HG03175 (cell line): ENCODE measurements around the gene MBNL1.
"Not testable (repeated sequence)": the region's sequence is repeated elsewhere in the genome, so short reads cannot be mapped to it uniquely, and the experiment has no call there.

Experiments
- ATAC-seq: cut with Tn5 transposase; IDR thresholded peaks from one replicate; pipeline ENCODE4 v1.9.1; 2021; ENCODE audit warnings: mild to moderate bottlenecking, moderate library complexity; ENCODE audit not compliant: unreplicated experiment

The MBNL1 gene

GRCh38 chr3:152436707-152437590 lies 168.2 kb downstream of the MBNL1 start:
- ATAC-seq = no peak

- no peak for ATAC-seq
These were observed 169.5 kb downstream of the MBNL1 start for GRCh38 chr3:152438181-152438580.

GRCh38 chr3:152438706-152439105 lies 170.0 kb downstream of the MBNL1 start:
- ATAC-seq = no peak

- ATAC-seq = not testable (repeated sequence)
These were observed 171.5 kb downstream of the MBNL1 start for GRCh38 chr3:152440243-152440642.

GRCh38 chr3:152443212-152444023 lies 174.7 kb downstream of the MBNL1 start:
- no peak for ATAC-seq

GRCh38 chr3:152444029-152444641 lies 175.4 kb downstream of the MBNL1 start:
- no peak for ATAC-seq

GRCh38 chr3:152445212-152445611 lies 176.5 kb downstream of the MBNL1 start:
- ATAC-seq = no peak

GRCh38 chr3:152446495-152446894 lies 177.8 kb downstream of the MBNL1 start:
- ATAC-seq = no peak

- no peak for ATAC-seq
These were observed 178.8 kb downstream of the MBNL1 start for GRCh38 chr3:152447511-152447910.

- ATAC-seq = no peak
These were observed 179.4 kb downstream of the MBNL1 start for GRCh38 chr3:152448091-152448490.

- ATAC-seq = no peak
These were observed 183.6 kb downstream of the MBNL1 start for GRCh38 chr3:152452318-152452717.

- ATAC-seq = no peak
These were observed 185.5 kb downstream of the MBNL1 start for GRCh38 chr3:152454076-152454875.

GRCh38 chr3:152455989-152456388 lies 187.3 kb downstream of the MBNL1 start:
- ATAC-seq = no peak

- no peak for ATAC-seq
These were observed 189.0 kb downstream of the MBNL1 start for GRCh38 chr3:152457500-152458375.

GRCh38 chr3:152458376-152459117 lies 189.8 kb downstream of the MBNL1 start:
- no peak for ATAC-seq

GRCh38 chr3:152459118-152459515 lies 190.4 kb downstream of the MBNL1 start:
- ATAC-seq = no peak

GRCh38 chr3:152459572-152459971 lies 190.8 kb downstream of the MBNL1 start:
- no peak for ATAC-seq

GRCh38 chr3:152460936-152461335 lies 192.2 kb downstream of the MBNL1 start:
- ATAC-seq = no peak

GRCh38 chr3:152461460-152461859 lies 192.7 kb downstream of the MBNL1 start:
- no peak for ATAC-seq
